Osteocyte (in vitro differentiated cells): ENCODE data around the gene ABL1. TPM values are rescaled to one million over a fixed set of nuclear protein-coding genes. Genes with fewer than 3 reads are reported as not detected.
A peak's percentile ranks its signal among the peaks of the same experiment; 100 is the strongest.

Experiments used
- DNase-seq: peaks from one replicate; pipeline ENCODE4 v3.0.0; 2021; ENCODE audit warnings: mixed read lengths; ENCODE audit not compliant: unreplicated experiment; ENCODE audit errors: extremely low spot score
- H3K27ac Mint-ChIP-seq: one replicate; pipeline ENCODE4 v1.8.0; 2021; ENCODE audit warnings: mild to moderate bottlenecking, mixed read lengths; ENCODE audit not compliant: unreplicated experiment
- H3K27me3 Mint-ChIP-seq: one replicate; pipeline ENCODE4 v1.8.0; 2021; ENCODE audit warnings: mixed read lengths; ENCODE audit not compliant: unreplicated experiment
- H3K36me3 Mint-ChIP-seq: one replicate; pipeline ENCODE4 v1.8.0; 2021; ENCODE audit warnings: mixed read lengths; ENCODE audit not compliant: unreplicated experiment
- H3K4me1 Mint-ChIP-seq: one replicate; pipeline ENCODE4 v1.8.0; 2021; ENCODE audit warnings: mixed read lengths; ENCODE audit not compliant: unreplicated experiment
- H3K4me3 Mint-ChIP-seq: one replicate; pipeline ENCODE4 v1.8.0; 2021; ENCODE audit warnings: mild to moderate bottlenecking, moderate library complexity, mixed read lengths; ENCODE audit not compliant: unreplicated experiment
- H3K9me3 Mint-ChIP-seq: one replicate; pipeline ENCODE4 v1.8.0; 2021; ENCODE audit warnings: mixed read lengths; ENCODE audit not compliant: unreplicated experiment
- total RNA-seq: library from RNA; stranded (reverse); gene quantifications from 2 replicates; pipeline ENCODE4 v1.2.1, GENCODE V29; 2021
- TF ChIP-seq, protein P1 (sequence below): fragments of 200-600 bp; sonication (generic); IDR thresholded peaks from 2 replicates; pipeline ENCODE4 v1.5.0; 2021; ENCODE audit warnings: antibody characterized with exemption, mild to moderate bottlenecking, moderate library complexity

Gene ABL1
- total RNA-seq, 1 donor from 2014 or later = 101 TPM

DNA sequence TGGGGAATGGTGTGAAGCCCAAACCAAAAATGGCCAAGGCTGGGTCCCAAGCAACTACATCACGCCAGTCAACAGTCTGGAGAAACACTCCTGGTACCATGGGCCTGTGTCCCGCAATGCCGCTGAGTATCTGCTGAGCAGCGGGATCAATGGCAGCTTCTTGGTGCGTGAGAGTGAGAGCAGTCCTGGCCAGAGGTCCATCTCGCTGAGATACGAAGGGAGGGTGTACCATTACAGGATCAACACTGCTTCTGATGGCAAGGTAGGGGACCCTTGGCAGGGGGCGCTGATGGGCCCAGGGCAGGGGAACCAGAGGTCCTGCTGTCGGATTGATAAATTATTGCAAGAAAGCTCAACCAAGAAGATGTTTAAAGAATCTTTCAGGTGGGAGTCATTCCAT is 19.8 kb downstream of the ABL1 start:
- peak overlapping the region; percentile 54 for H3K27ac Mint-ChIP-seq
- H3K4me3 Mint-ChIP-seq = no peak overlapping the region
- no peaks in the 10 kb centered on the region for H3K27me3 Mint-ChIP-seq

DNA sequence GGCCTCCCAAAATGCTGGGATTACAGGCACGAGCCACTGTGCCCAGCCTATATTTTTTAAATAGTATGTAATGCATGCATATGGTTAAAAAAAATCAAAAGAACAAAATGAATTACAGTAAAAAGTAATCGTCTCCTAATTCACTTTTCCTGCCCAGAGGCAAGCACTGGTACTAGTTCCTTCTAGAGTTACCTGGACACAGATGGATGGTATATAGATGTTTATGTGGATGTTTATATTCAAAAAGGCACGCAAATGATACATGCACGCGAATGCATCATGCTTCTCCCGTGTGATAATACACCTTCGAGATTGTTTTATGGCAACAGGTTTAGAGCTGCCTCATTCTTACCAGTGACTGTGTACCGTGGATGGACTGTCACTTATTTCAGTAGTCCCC is 21.4 kb downstream of the ABL1 start:
- no peaks in the 10 kb centered on the region for H3K9me3 Mint-ChIP-seq
- DNase-seq = no peak
- H3K27ac Mint-ChIP-seq = no peak overlapping the region
- TF ChIP-seq, protein P1, sequence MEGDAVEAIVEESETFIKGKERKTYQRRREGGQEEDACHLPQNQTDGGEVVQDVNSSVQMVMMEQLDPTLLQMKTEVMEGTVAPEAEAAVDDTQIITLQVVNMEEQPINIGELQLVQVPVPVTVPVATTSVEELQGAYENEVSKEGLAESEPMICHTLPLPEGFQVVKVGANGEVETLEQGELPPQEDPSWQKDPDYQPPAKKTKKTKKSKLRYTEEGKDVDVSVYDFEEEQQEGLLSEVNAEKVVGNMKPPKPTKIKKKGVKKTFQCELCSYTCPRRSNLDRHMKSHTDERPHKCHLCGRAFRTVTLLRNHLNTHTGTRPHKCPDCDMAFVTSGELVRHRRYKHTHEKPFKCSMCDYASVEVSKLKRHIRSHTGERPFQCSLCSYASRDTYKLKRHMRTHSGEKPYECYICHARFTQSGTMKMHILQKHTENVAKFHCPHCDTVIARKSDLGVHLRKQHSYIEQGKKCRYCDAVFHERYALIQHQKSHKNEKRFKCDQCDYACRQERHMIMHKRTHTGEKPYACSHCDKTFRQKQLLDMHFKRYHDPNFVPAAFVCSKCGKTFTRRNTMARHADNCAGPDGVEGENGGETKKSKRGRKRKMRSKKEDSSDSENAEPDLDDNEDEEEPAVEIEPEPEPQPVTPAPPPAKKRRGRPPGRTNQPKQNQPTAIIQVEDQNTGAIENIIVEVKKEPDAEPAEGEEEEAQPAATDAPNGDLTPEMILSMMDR = no peak
- H3K4me1 Mint-ChIP-seq = peaks cover 54% of the 10 kb centered on the region
- no peaks in the 10 kb centered on the region for H3K27me3 Mint-ChIP-seq
- no peak overlapping the region for H3K4me3 Mint-ChIP-seq
- peaks cover 29% of the 10 kb centered on the region for H3K36me3 Mint-ChIP-seq

More for the DNA sequence above, 19.8 kb downstream of the ABL1 start:
- H3K4me1 Mint-ChIP-seq = peaks cover 42% of the 10 kb centered on the region
- no peaks in the 10 kb centered on the region for H3K9me3 Mint-ChIP-seq
- no peak for DNase-seq
- peaks cover 27% of the 10 kb centered on the region for H3K36me3 Mint-ChIP-seq
- TF ChIP-seq, protein P1 = no peak

DNA sequence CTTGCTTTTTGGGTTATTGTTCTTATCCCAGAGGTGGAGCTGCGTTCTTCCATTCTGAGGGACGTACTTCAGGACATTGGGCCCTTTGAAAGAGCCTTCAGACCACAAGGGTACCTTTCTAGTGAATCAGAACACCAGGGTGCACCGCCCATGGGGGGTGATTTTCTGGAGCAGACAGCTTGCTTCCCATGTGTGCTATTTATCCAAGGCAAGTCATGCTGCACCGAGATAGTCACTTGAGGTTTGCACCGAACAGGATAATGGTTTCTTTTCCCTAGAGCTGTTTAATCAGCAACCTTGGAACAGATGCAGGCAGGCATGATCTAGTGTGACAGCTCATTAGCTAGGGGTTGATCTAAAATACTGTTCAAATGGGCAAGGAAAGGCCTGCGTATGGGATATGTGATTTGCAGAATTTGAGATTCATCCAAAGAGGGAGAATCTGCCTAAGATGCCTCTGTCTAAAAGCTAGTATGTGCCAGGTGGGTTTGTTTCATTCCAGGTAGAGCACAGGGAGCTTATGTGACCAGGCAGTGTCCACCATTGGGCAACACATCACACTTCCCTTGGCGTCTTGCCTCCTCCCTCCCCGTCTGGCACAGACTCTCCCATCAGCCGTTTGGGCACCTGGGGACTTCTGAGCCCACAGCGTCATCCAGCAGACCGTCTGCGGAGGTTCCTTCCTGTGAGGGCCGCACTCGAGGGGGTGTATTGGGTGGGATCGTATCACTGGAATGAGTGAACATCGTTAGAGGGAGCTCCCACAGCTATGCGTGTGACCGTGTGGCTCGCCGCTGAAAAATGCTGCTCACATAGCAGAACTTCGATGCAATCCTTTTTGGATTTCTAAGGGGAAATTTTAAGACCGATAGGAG is 23.0 kb downstream of the ABL1 start:
- peaks cover 62% of the 10 kb centered on the region for H3K4me1 Mint-ChIP-seq
- TF ChIP-seq, protein P1 = no peak
- DNase-seq = no peak

DNA sequence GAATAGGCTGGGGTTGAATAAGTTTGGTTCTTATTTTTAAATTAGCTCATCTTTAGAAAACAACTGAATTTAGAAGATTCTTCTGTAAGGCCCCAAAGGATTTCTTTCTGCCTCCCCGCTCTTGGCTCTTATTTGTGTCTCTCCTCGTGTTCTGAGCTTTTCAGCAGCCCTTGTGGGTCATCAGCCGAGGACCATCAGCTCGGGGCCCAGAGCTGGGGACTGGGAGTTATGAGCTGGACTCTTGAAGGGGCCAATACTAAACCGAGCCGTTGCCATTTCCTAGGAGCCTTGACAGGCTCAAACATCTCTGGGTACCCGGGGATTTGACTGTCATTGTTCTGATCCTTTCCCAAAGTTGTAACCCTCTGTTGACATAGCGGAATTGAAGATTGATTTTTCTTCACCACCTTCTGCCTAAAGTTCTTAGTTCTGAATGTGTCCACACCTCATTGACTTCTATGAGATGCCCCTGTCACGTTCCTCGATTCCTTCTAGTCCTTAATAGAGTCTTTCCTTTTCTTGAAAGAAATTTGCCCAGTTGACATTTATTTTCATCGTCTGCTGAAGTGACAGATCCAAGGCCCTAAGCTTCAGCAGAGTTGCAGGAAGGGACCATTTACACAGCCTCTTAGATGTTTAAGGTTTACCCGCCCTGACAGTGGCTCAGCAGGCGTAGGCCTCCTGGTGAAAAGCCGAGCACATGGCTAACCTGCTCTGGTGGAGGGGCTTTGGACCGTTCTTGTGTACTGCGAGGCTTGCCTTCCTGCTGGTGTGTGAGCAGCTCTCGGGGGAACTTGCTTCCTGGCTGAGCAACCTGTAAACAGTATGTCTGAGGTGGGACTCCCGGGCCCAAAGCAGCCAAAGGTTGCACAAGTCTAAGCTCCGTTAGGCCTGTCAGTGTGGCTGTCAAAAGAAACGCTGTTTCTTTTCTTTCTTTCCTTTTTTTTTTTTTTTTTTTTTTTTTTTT is 24.0 kb downstream of the ABL1 start:
- Mint-ChIP-seq H3K27me3 (no peaks in the 10 kb centered on the region), H3K4me1 (peaks cover 64% of the 10 kb centered on the region), H3K27ac (peak overlapping the region; percentile 91), H3K9me3 (no peaks in the 10 kb centered on the region), H3K36me3 (peaks cover 35% of the 10 kb centered on the region), H3K4me3 (no peak overlapping the region)
- no peak for DNase-seq
- TF ChIP-seq, protein P1 = no peak

More for the DNA sequence above, 23.0 kb downstream of the ABL1 start:
- H3K27ac Mint-ChIP-seq = peak overlapping the region; percentile 91
- H3K27me3 Mint-ChIP-seq = no peaks in the 10 kb centered on the region
- H3K4me3 Mint-ChIP-seq = no peak overlapping the region
- H3K9me3 Mint-ChIP-seq = no peaks in the 10 kb centered on the region
- H3K36me3 Mint-ChIP-seq = peaks cover 30% of the 10 kb centered on the region
